Panc1 (cell line): ENCODE data around the gene ELFN2. TPM values are rescaled to one million over a fixed set of nuclear protein-coding genes. Genes with fewer than 3 reads are reported as not detected.

Experiments
- ATAC-seq: fragments of 200-7000 bp; cut with Tn5 transposase; 2 replicates; pipeline ENCODE4 v1.9.1; 2020; ENCODE audit warnings: mild to moderate bottlenecking, moderate library complexity
- Bru-seq: library from RNA; stranded (reverse); fragments of 400-500 nt; gene quantifications from one replicate; lab custom pipeline; 2021; lab: Mats Ljungman, UMichigan
- BruChase-seq, 2 experiments: library from RNA; stranded (reverse); fragments of 400-500 nt; gene quantifications; one replicate each; lab custom pipeline; 2021; lab: Mats Ljungman, UMichigan
- BruUV-seq: library from RNA; stranded (reverse); fragments of 400-500 nt; replicated peaks from 2 replicates; lab custom pipeline; 2021; lab: Mats Ljungman, UMichigan
- CTCF ChIA-PET: fragments of 300-600 bp; sonication (Branson Sonifier 250); formaldehyde crosslinking; loops from one replicate; lab custom pipeline; 2022; ENCODE audit warnings: antibody characterized with exemption; lab: Charles Lee
- POLR2A ChIA-PET: fragments of 300-600 bp; sonication (Branson Sonifier 250); formaldehyde crosslinking; loops from one replicate; lab custom pipeline; 2022; ENCODE audit warnings: antibody characterized with exemption; lab: Charles Lee
- DNase-seq: peaks from one replicate; pipeline ENCODE4 v3.0.0-alpha.2; 2010; ENCODE audit warnings: low read depth, low spot score
- H3K27ac ChIP-seq: 2 replicates; pipeline ENCODE4 v1.5.1; 2011; ENCODE audit warnings: mild to moderate bottlenecking, low read length, inconsistent platforms
- H3K27me3 ChIP-seq: fragments of 200-500 bp; sonication (Bioruptor generic); 2 replicates; pipeline ENCODE4 v1.6.0; 2014; ENCODE audit warnings: low read length, inconsistent platforms; ENCODE audit not compliant: control insufficient read depth, insufficient read depth
- H3K36me3 ChIP-seq: fragments of 200-500 bp; sonication (Bioruptor generic); 2 replicates; pipeline ENCODE4 v1.5.1; 2014; ENCODE audit warnings: inconsistent platforms, mild to moderate bottlenecking, low read length, moderate library complexity; ENCODE audit not compliant: control insufficient read depth, insufficient read depth
- H3K4me1 ChIP-seq: 2 replicates; pipeline ENCODE4 v1.5.1; 2011; ENCODE audit warnings: inconsistent platforms, mild to moderate bottlenecking, low read length, moderate library complexity; ENCODE audit not compliant: control insufficient read depth, insufficient read depth
- H3K4me3 ChIP-seq, 2 experiments: 2 replicates each; pipeline ENCODE4 v1.5.1; 2011 to 2012; ENCODE audit warnings: low read depth in 2 of 2, low read length in 2 of 2, mild to moderate bottlenecking in 2 of 2, inconsistent platforms in 1 of 2, moderate library complexity in 1 of 2
- H3K9me3 ChIP-seq: fragments of 200-500 bp; sonication (Bioruptor generic); 2 replicates; pipeline ENCODE4 v1.5.1; 2014; ENCODE audit warnings: low read depth, mild to moderate bottlenecking, inconsistent platforms, low read length, moderate library complexity; ENCODE audit not compliant: control insufficient read depth, insufficient read depth
- CTCF ChIP-seq: fragments of 450-650 bp; IDR thresholded peaks from 2 replicates; pipeline ENCODE4 v1.5.1; 2017; ENCODE audit warnings: mild to moderate bottlenecking
- POLR2AphosphoS5 ChIP-seq: IDR thresholded peaks from 2 replicates; pipeline ENCODE4 v1.6.1; 2012; ENCODE audit warnings: mild to moderate bottlenecking, low read depth, low read length, moderate library complexity
- REST ChIP-seq, 2 experiments: IDR thresholded peaks; 2 replicates each; pipeline ENCODE4 v1.6.1; 2011 to 2012; ENCODE audit warnings: low read depth in 2 of 2, control low read depth in 1 of 2, low read length in 1 of 2, mild to moderate bottlenecking in 1 of 2, moderate library complexity in 1 of 2; ENCODE audit not compliant: insufficient read depth in 1 of 2
- SIN3A ChIP-seq: IDR thresholded peaks from 2 replicates; pipeline ENCODE4 v1.6.1; 2012; ENCODE audit warnings: low read depth, mild to moderate bottlenecking, low read length, moderate library complexity, borderline replicate concordance; ENCODE audit not compliant: insufficient read depth
- TCF7L2 ChIP-seq: IDR thresholded peaks from 2 replicates; pipeline ENCODE4 v1.6.1; 2011; ENCODE audit warnings: mild to moderate bottlenecking, low read depth, low read length, inconsistent platforms
- in situ Hi-C: cut with HindIII; loops from 2 replicates; pipeline ENCODE4 v1.10.0; 2016; ENCODE audit warnings: low sequenced_read_pairs, low pct_unique_long_range_greater_than_20kb
- intact Hi-C: fragments of 100-400 bp; cut with micrococcal nuclease; formaldehyde crosslinking; loops from one replicate; pipeline ENCODE4 v1.10.0; 2022; ENCODE audit not compliant: unreplicated experiment
- long read RNA-seq: library from polyadenylated mRNA; unstranded; transcript quantifications from one replicate; pipeline ENCODE4 v2.0.0, GENCODE V29; 2021; ENCODE audit not compliant: unreplicated experiment
- polyA plus RNA-seq: library from polyadenylated mRNA; unstranded; fragments of >200 nt; gene quantifications from one replicate; pipeline ENCODE4 v1.2.1, GENCODE V29; 2012; ENCODE audit warnings: missing spikeins; ENCODE audit not compliant: insufficient read length
- total RNA-seq: library from RNA; stranded (reverse); gene quantifications from one replicate; pipeline ENCODE4 v1.2.1, GENCODE V29; 2021; ENCODE audit not compliant: unreplicated experiment

The ELFN2 gene
- 2.9 TPM for total RNA-seq
- polyA plus RNA-seq: 3.9 TPM
- percentile 41 among the genes with signal in this experiment for Bru-seq, nascent RNA
- BruChase-seq, experiment 1, labeled RNA remaining after a 2-hour chase: percentile 45 among the genes with signal in this experiment
- BruChase-seq, experiment 2, labeled RNA remaining after a 6-hour chase: percentile 53 among the genes with signal in this experiment
- long read RNA-seq, partial matches to known transcripts: 0 of 4 reads
- long read RNA-seq, other reads (novel, unspliced or antisense): 4 of 4 reads

GRCh38 chr22:37427135-37427710 lies at the start of gene ELFN2:
Gene ELFN2, minus strand, starts transcription at chr22:37427479. Its CDS starts 51,945 bp downstream, at chr22:37375534.
- POLR2A ChIA-PET: no interaction called here
- H3K4me1 ChIP-seq: peaks cover 8% of the 10 kb centered on the region
- H3K36me3 ChIP-seq: no peaks in the 10 kb centered on the region
- in situ Hi-C loops (no loop called here), intact Hi-C loops (loop anchor here (5.0 kb wide), 1 partner anchor 110 kb away; no protein-coding TSS in a partner anchor)
- DNase-seq (no peak), ATAC-seq (peak; percentile 54)
- TF ChIP-seq REST (IDR thresholded peaks at IDR 0.05; ENCODE audit: insufficient read depth in 1 of 2, low read depth in 2 of 2, low read length in 1 of 2) (no peak), POLR2AphosphoS5 (no peak), SIN3A (no peak), TCF7L2 (no peak)
- H3K27ac ChIP-seq: no peak within 1 kb of the TSS
- H3K9me3 ChIP-seq: no peaks in the 10 kb centered on the region
- no TSS peak for BruUV-seq
- peak within 1 kb of the TSS; percentile 54 for H3K4me3 ChIP-seq
- CTCF ChIA-PET: interaction anchor here (0.7 kb wide), 1 partner anchor 722 kb away, joined by 10 read pairs; no protein-coding TSS in a partner anchor
- no peaks in the 10 kb centered on the region for H3K27me3 ChIP-seq

- no peaks in the 10 kb centered on the region for H3K4me1 ChIP-seq
Measured at GRCh38 chr22:37476389-37477329, 49.4 kb upstream of the ELFN2 start.

More at GRCh38 chr22:37476389-37477329, 49.4 kb upstream of the ELFN2 start:
- POLR2A ChIA-PET: no interaction called here
- Histone ChIP-seq H3K27me3 (no peaks in the 10 kb centered on the region), H3K36me3 (no peaks in the 10 kb centered on the region), H3K4me3 (no peak overlapping the region), H3K9me3 (no peaks in the 10 kb centered on the region), H3K27ac (no peak overlapping the region)
- intact Hi-C loops (no loop called here), in situ Hi-C loops (no loop called here)
- DNase-seq: no peak
- CTCF ChIA-PET: no interaction called here
- no TSS peak for BruUV-seq
- no peak for ATAC-seq
- TF ChIP-seq CTCF: no peak
- TF ChIP-seq POLR2AphosphoS5: no peak
- no peak for TF ChIP-seq REST (IDR thresholded peaks at IDR 0.05; ENCODE audit: insufficient read depth in 1 of 2, low read depth in 2 of 2, low read length in 1 of 2)
- TF ChIP-seq TCF7L2: no peak
- TF ChIP-seq SIN3A: no peak
